Hindlimb muscle (tissue), 1 donor: ENCODE data around the gene EXOC5. TPM values are rescaled to one million over a fixed set of nuclear protein-coding genes. Genes with fewer than 3 reads are reported as not detected.
"Not testable (repeated sequence)": the region's sequence is repeated elsewhere in the genome, so short reads cannot be mapped to it uniquely, and the experiment has no call there.

Experiments
- DNase-seq: peaks from one replicate; pipeline ENCODE4 v3.0.0-alpha.2; 2013
- polyA plus RNA-seq: library from polyadenylated mRNA; unstranded; fragments of 120-200 nt; gene quantifications from one replicate; pipeline ENCODE4 v1.2.1, GENCODE V29; 2013; ENCODE audit not compliant: insufficient read length

The EXOC5 gene
- polyA plus RNA-seq, 1 donor = 59.5 TPM

GRCh38 chr14:57254884-57255283, 13.8 kb downstream of the EXOC5 start:
- no peak for DNase-seq

GRCh38 chr14:57246933-57247657, 21.6 kb downstream of the EXOC5 start:
- no peak for DNase-seq

- DNase-seq = no peak
Observed at GRCh38 chr14:57245941-57246340, 22.8 kb downstream of the EXOC5 start.

- DNase-seq = peak; percentile 16
Observed at GRCh38 chr14:57244106-57244505, 24.6 kb downstream of the EXOC5 start.

GRCh38 chr14:57243320-57243719, 25.4 kb downstream of the EXOC5 start:
- no peak for DNase-seq

- not testable (repeated sequence) for DNase-seq
Observed at GRCh38 chr14:57240115-57240514, 28.6 kb downstream of the EXOC5 start.

- DNase-seq = no peak
Observed at GRCh38 chr14:57232006-57232405, 36.7 kb downstream of the EXOC5 start.

GRCh38 chr14:57228320-57228719, 40.4 kb downstream of the EXOC5 start:
- not testable (repeated sequence) for DNase-seq

- no peak for DNase-seq
Observed at GRCh38 chr14:57227083-57227482, 41.6 kb downstream of the EXOC5 start.

GRCh38 chr14:57221931-57222330, 46.8 kb downstream of the EXOC5 start:
- DNase-seq = no peak

GRCh38 chr14:57212919-57213318, 55.8 kb downstream of the EXOC5 start:
- no peak for DNase-seq

- DNase-seq = no peak
Observed at GRCh38 chr14:57209561-57209960, 59.1 kb downstream of the EXOC5 start.

GRCh38 chr14:57205938-57206337, 62.8 kb downstream of the EXOC5 start:
- no peak for DNase-seq

- DNase-seq = not testable (repeated sequence)
Observed at GRCh38 chr14:57202672-57203071, 66.0 kb downstream of the EXOC5 start.

GRCh38 chr14:57199921-57200320, 68.8 kb downstream of the EXOC5 start:
- DNase-seq = no peak

GRCh38 chr14:57189070-57189469, 79.6 kb downstream of the EXOC5 start:
- peak; percentile 16 for DNase-seq

- DNase-seq = no peak
Observed at GRCh38 chr14:57182760-57183503, 85.8 kb downstream of the EXOC5 start.

- no peak for DNase-seq
Observed at GRCh38 chr14:57179273-57179672, 89.4 kb downstream of the EXOC5 start.

GRCh38 chr14:57174466-57174865, 94.2 kb downstream of the EXOC5 start:
- no peak for DNase-seq

- DNase-seq = no peak
Observed at GRCh38 chr14:57171903-57172302, 96.8 kb downstream of the EXOC5 start.

GRCh38 chr14:57171363-57171762, 97.3 kb downstream of the EXOC5 start:
- no peak for DNase-seq

GRCh38 chr14:57169901-57170300, 98.8 kb downstream of the EXOC5 start:
- DNase-seq = no peak

GRCh38 chr14:57168138-57168679, 100.5 kb downstream of the EXOC5 start:
- DNase-seq = no peak
